ENCODE measurements around the gene WDTC1.

DNA sequence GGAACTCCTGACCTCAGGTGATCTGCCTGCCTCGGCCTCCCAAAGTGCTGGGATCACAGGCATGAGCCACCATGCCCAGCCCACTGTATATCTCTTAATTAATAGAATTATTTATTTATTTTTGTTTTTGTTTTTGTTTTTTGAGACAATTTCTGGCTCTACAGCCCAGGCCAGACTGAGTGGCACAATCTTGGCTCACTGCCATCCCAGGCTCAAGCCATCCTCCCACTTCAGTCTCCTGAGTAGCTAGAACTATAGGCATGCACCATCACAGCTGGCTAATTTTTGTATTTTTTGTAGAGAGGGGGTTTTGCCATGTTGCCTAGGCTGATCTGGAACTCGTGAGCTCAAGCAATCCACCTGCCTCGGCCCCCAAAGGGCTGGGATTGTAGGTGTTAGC lies 15.7 kb upstream of the WDTC1 start:
- TF ChIP-seq, protein P1, sequence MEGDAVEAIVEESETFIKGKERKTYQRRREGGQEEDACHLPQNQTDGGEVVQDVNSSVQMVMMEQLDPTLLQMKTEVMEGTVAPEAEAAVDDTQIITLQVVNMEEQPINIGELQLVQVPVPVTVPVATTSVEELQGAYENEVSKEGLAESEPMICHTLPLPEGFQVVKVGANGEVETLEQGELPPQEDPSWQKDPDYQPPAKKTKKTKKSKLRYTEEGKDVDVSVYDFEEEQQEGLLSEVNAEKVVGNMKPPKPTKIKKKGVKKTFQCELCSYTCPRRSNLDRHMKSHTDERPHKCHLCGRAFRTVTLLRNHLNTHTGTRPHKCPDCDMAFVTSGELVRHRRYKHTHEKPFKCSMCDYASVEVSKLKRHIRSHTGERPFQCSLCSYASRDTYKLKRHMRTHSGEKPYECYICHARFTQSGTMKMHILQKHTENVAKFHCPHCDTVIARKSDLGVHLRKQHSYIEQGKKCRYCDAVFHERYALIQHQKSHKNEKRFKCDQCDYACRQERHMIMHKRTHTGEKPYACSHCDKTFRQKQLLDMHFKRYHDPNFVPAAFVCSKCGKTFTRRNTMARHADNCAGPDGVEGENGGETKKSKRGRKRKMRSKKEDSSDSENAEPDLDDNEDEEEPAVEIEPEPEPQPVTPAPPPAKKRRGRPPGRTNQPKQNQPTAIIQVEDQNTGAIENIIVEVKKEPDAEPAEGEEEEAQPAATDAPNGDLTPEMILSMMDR (IDR thresholded peaks at IDR 0.05) = no peak
- TF ChIP-seq POLR2A (IDR thresholded peaks at IDR 0.05) = no peak

All from body of pancreas (tissue), 4 donors.